HG03439 (cell line): ENCODE data around the gene SP5.
"Not testable (repeated sequence)": the region's sequence is repeated elsewhere in the genome, so short reads cannot be mapped to it uniquely, and the experiment has no call there.

Experiments
- ATAC-seq: cut with Tn5 transposase; IDR thresholded peaks from one replicate; pipeline ENCODE4 v1.9.1; 2021; ENCODE audit warnings: mild to moderate bottlenecking, moderate library complexity; ENCODE audit not compliant: unreplicated experiment

SP5 gene

DNA sequence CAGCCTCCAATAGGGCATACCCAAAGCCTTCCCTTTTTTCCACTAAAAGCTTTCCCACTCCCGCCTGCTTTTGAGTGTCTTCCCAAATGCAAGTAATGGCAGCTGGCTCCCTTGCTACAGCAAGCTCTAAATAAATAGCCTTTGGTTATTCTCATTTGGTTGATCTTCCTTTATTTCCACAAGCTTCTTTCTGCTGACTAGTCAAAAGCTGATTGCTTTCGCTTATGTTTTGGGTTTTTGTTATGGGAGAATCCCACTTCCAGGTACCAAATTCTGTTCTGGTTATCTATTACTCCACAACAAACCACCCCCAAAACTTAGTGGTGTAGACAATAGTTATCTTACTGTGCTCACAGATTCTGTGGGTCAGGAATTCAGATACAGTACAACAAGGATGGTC lies 22.3 kb downstream of the SP5 start:
- ATAC-seq: no peak

DNA sequence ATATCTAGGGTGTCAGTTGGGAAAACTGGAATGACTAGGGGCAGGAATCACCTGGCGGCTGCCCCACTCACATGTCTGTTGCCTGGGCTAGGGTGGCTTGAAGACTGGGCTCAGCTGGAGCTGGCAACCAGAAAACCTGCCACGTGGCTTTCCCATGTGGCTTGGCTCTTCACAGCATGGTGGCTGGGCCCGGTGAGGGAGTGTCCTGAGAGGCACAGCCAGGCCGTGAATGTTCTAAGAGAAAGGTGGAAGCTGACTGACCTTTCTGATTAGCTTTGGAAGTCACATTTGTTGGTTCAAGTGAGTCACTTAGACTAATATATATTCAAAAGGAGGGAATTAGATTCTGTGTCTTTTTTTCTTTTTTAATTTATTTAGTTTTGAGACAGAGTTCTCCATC lies 22.7 kb downstream of the SP5 start:
- no peak for ATAC-seq

DNA sequence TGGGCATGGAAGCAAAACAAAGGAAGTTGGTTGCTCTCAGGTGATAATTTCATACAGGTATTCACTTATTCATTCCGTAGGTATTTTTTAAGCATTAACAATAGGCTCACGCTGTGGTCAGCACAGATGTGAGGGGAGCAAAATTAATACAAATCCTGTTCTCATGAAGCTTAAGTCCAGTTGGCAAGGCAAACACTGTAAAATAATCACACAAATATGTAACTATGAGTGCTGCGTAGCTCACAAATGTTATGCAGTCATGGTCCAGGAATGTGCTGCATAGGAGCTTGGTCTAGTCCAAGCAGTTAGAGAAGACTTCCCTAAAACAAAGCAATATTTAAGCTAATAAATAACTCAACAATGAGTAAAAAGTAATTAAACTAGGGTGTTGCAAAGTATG lies 23.9 kb downstream of the SP5 start:
- no peak for ATAC-seq

DNA sequence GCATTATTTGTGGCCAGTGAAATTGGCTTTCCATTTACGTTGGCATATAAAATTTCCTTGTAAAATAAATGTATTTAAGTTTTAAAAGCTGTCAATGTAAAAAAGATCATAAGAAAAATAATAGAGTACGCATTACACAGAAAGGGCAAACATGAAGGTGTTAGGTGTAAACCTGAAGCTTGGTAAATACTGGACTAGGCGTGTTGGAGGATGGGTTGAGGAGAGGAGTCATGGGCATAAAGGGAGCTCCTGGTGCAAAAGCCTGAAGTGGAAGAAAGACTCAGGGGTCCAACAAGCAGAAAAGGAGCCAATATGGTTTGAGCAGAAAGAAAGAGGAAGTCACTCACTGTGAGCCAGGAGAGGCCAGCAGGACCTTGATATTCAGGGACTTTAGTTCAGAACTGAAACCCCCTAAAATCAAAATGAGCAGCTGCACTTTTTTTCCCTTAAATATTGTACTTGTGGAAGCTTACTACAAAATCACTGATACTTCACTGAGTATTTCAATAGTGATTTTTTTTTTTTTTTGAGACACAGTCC lies 24.4 kb downstream of the SP5 start:
- no peak for ATAC-seq

DNA sequence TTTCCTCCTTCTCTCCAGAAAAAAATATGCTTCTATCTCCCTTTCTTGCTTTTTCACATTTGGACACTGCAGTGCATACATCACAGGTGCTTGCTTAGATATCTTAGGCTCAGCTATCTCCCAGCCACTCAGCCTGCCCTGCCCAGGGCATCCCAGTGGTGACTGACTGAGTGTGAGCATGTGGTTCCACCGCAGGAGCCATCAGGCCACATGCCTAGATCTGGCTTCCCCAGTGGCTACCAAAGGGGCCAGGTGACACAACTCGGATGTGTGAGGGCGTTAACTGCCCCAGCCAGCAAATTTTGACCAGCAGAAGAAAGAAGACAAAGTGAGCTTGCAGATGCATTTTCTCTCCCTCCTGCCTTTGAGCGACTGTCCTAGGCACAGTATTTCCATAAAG lies 25.5 kb downstream of the SP5 start:
- ATAC-seq: no peak

DNA sequence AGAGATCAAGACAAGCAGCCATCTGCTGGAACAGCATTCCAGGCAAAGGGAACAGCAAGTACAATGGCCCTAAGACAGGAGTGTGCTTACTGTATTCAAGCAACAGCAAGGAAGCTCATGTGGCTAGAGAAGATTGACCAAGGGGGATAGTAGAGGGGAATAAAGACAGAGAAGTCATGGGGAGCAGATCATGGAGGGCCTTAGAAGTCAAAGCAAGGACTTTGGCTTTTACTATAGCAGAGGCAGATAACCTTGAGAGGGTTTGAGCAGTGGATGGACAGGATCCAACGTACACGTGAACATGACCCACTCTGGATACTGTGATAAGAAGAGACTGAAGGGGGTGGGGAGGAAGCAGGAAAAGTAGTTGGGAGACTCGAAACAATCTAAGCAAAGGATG lies 26.9 kb downstream of the SP5 start:
- no peak for ATAC-seq

DNA sequence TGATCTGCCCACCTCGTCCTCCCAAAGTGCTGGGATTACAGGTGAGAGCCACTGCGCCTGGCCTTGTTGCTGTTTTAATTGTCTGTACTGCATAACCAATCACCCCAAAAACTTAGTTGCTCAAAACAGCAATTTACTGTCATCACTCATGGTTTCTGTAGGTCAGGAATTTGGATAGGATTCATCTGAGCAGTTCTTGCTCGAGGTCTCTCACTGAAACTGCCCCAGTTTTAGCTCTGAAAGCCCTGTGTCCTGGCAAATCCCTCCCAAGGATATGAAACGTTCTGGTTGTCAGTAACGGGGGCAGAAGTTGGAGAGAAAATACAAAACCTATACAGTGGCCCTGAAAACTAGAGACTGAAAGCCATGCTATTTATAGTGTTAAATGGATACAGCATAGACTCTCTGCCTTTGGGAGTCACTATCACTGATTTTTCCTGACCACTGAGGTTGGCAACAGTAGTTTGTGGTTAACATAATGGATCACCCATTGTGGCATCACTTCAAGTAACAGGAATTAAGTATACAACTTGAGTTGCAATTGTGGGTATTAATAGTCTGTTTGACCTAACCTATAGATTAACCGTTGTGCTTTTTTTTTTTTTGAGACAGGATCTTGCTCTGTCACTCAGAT lies 27.9 kb downstream of the SP5 start:
- no peak for ATAC-seq

DNA sequence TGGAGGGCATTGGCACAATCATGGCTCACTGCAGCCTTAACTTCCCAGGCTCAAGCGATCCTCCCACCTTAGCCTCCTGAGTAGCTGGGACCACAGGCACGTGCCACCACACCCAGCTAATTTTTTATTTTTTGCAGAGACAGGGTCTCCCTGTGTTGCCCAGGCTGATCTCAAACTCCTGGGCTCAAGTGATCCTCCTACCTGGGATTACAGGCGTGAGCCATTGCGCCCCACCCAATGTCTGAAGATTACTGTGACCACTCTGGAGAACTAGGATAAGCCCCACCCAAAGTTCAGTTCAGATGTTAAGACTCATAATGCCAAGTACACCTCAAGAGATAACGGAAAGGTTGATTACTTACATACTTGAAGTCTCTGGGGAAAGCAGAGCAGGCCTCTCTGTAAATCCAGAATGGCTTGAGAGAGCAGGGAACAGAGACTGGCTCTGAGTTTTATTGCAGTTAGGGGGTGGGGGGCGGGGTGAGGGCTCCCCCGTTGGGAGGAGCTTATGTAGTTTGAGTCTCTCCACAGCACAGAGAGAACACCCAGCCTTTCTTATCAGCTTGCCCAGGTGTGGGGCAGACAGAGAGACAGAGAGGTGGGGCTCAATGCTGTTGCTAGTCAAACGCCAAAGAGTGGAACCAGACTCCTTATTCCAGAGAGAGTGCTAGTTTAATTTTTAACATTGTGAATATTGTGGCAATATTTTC lies 28.5 kb downstream of the SP5 start:
- ATAC-seq: no peak

DNA sequence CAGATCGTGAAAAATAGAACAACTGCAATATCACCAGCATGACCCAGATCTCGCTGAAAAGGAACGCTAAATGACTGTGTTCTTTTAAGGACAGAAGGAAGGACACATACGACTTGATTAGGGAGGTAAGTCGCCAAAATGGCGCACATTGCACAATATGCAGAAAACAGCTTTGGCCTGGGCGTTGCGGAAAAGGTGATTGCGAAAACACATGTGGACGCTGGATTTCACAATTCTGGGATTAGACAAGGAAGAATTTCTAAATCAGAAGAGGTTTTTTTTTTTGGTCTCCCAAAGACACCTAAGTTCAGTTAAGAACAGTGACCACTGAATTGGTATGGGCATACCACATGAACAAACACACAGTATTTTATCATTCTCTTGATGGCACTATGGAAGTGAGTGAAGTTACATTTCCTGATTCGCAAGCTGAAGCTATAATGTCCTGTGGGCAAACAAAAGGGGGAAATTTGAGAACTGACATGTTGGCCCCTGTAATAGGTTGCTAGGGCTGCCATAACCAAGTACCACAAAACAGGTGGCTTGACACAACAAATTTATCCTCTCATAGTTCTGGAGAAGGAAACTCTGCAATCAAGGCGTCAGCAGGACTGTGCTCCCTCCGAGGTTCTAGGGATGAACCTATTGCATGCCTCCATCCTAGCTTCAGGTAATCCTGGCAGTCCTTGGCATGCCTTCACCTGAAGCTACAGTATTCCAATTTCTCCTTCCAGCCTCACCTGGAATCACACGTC lies 29.3 kb downstream of the SP5 start:
- ATAC-seq: no peak

DNA sequence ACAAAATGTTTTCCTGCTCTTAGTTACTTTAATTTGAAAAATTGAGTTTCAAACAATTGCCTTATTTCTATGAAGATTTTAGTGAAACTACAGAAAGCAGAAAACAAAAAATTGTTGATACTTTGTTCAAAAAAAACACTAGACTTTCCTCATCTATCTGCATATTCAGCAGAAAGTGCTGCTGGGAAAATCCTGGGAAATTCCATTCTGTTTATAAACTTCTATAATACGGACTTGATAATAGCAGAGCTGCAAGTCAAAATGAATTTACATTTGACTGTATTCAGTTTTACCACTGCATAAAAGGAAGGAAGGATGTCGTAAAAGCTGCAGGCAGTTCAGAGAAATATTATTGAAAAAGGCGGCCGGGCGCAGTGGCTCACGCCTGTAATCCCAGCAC lies 30.2 kb downstream of the SP5 start:
- no peak for ATAC-seq

DNA sequence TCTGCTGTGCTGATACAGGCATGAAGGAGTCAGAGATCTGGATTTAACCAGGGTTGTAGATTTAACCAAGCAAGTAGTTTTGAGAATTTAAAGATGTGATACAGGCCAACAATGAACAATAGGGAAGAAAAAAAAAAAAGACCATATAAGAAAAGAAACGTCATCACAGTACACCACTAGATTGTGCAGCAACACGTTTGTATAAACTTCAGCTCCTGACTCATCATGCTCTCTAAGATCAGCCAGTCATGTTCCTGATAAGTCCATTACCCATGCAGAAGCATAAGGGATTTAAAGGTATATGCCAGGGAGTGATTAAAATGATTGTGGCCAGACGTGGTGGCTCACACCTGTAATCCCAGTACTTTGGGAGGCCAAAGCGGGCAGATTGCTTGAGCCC lies 32.8 kb downstream of the SP5 start:
- ATAC-seq: no peak

DNA sequence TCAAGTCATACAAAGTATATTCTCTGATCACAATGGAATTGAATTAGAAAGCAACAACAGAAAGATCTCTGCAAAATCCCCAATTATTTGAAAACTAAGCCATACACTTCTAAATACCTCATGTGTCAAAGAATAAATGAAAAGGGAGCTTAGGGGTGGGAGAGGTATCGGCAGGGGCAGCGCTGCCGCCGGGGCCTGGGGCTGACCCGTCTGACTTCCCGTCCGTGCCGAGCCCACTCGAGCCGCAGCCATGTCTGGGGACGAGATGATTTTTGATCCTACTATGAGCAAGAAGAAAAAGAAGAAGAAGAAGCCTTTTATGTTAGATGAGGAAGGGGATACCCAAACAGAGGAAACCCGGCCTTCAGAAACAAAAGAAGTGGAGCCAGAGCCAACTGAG lies 36.4 kb downstream of the SP5 start:
- not testable (repeated sequence) for ATAC-seq

DNA sequence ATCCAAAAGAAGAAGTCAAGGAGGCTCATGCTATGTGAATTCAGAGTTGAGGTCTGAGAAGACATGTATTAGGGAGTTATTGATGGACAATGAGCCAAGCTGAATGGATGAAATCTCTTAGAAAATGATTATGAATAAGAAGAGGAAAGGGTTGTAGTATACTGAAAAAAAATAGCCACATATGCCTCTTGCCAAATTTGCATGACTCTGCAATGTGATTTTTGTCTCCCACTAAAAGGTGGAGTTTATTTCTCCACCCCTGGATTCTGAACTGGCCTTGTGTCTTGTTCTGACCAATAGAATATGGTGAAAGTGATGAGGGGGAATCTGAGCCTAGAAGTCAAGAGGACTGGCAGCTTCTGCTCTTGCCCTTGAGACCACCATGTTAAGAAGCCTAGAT lies 46.4 kb downstream of the SP5 start:
- no peak for ATAC-seq

DNA sequence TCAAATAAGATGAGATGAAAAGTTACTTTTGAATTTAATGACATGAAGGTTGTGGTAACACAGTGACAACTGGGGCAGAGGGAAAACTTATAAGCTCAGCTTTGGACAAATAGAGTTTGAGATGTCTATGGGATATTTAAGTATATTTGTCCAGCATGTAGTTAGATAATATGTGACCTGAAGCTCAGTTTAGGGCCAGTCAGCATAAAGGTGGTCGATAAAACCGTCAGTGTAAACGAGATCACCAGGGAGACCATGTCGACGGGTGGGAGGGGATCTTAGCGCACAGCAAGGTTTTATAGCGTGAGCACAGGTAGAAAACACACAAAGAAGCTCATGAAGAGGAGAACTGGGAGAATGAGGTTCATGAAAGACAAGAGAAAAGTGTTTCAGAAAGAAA lies 47.6 kb downstream of the SP5 start:
- ATAC-seq: no peak

DNA sequence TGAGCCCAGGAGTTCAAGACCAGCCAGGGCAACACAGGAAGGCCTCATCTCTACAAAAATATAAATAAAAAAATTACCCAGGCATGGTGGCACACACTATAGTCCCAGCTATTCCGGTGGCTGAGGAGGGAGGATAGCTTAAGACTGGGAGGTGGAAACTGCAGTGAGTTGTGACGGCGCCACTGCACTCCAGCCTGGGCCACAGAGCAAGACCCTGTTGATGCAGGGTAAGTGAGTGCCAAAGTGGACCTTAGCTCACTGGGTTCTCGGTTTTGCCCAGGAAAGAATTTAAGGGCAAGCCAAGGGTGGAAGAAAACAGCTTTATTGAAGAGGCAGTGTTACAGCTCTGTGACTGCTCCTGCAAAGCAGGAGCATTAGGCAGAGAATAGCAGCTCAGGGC lies 48.1 kb downstream of the SP5 start:
- ATAC-seq: no peak

DNA sequence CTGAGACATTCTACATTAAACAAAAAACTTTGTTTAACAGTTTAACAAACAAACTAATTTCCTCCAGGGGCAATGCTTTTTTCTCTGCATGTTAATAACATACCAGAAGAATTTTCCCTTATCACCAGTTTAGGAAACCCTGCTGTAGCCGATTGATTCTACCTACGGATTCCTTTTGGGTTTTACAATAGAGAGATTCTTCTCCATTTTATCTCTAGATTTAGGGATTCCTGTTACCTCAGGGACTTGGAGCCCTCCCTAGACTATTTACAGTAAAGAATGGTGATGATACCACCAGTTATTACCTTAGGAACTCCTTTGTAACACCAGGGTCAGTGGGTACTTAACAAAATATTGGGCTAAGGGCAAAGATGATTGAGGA lies 49.7 kb downstream of the SP5 start:
- no peak for ATAC-seq

DNA sequence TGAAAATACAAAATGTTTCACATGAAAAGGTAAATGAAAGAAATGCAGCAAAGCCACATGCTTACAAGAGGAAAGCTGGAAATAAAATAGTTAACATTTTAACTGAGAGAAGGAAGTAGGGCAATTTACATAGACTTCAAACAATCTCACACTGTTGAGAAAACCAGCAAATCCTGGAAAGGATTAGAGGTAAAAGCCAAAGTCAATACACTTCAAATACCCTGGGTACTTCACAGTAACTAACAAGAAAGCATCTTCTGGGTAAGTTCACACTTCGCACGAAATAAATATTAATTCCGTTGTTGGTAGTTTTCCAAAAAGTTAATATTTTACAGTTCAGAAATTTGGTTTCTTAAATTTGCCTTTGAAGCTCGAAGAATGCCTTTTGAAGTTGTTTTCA lies 51.6 kb downstream of the SP5 start:
- ATAC-seq: no peak
